Heart left ventricle (tissue), 16 donors: Measurements from ENCODE around the gene ZNF511. TPM values are rescaled to one million over a fixed set of nuclear protein-coding genes. Genes with fewer than 3 reads are reported as not detected.

Experiments used
- ATAC-seq, 4 donors: fragments of 200-7000 bp; cut with Tn5 transposase; one replicate each; pipeline ENCODE4 v1.9.1; 2020 to 2022; ENCODE audit warnings: moderate library complexity in 4 of 4, mild to moderate bottlenecking in 3 of 4, moderate number of reproducible peaks in 1 of 4
- DNase-seq, 5 donors: peaks; one replicate each; pipeline ENCODE4 v3.0.0-alpha.2; 2020
- H3K27ac ChIP-seq, 12 donors: fragments of 200-600 bp; sonication (generic) in 4 of 12; one replicate each; pipeline versions ENCODE4 v1.5.0 to v1.8.0; 2016 to 2022; ENCODE audit warnings: mild to moderate bottlenecking in 2 of 12
- H3K27me3 ChIP-seq, 9 donors: fragments of 200-600 bp; sonication (generic) in 2 of 9; one replicate each; pipeline versions ENCODE4 v1.5.1 to v1.8.0; 2016 to 2022; ENCODE audit warnings: mild to moderate bottlenecking in 3 of 9
- H3K36me3 ChIP-seq, 9 donors: fragments of 200-600 bp; sonication (generic) in 2 of 9; one replicate each; pipeline versions ENCODE4 v1.5.0 to v1.8.0; 2018 to 2022; ENCODE audit warnings: mild to moderate bottlenecking in 2 of 9
- H3K4me1 ChIP-seq, 12 donors: fragments of 200-600 bp; sonication (generic) in 4 of 12; one replicate each; pipeline versions ENCODE4 v1.5.0 to v1.8.0; 2016 to 2022; ENCODE audit warnings: mild to moderate bottlenecking in 3 of 12
- H3K4me3 ChIP-seq, 12 donors: fragments of 200-600 bp; sonication (generic) in 4 of 12; one replicate each; pipeline versions ENCODE4 v1.5.0 to v1.8.0; 2017 to 2022; ENCODE audit warnings: mild to moderate bottlenecking in 9 of 12, moderate library complexity in 4 of 12
- H3K9me3 ChIP-seq, 12 donors: fragments of 200-600 bp; sonication (generic) in 4 of 12; one replicate each; pipeline versions ENCODE4 v1.5.0 to v1.8.0; 2016 to 2022; ENCODE audit warnings: mild to moderate bottlenecking in 1 of 12
- CTCF ChIP-seq, 12 donors: fragments of 200-600 bp; sonication (generic) in 4 of 12; IDR thresholded peaks; one replicate each; pipeline versions ENCODE4 v1.5.0 to v1.8.0; 2018 to 2022; ENCODE audit warnings: antibody characterized with exemption in 12 of 12, mild to moderate bottlenecking in 5 of 12
- POLR2A ChIP-seq, 2 donors: fragments of 450-650 bp; IDR thresholded peaks; one replicate each; pipeline ENCODE4 v1.6.1; 2017; ENCODE audit warnings: antibody characterized with exemption in 2 of 2, mild to moderate bottlenecking in 2 of 2, moderate library complexity in 2 of 2
- WGBS, 4 donors: extraction: QIAGEN DNeasy Blood & Tissue Kit in 2 of 4; methylation state at CpG; one replicate each; pipeline versions ENCODE4 v1.1.5 to v1.1.7; 2013 to 2018; 5-methylcytosine and 5-hydroxymethylcytosine counted together
- intact Hi-C, 10 donors: fragments of 100-400 bp; cut with DNase I; formaldehyde crosslinking; loops; one replicate each; pipeline versions ENCODE4 v1.11.1 to v1.14.2; 2022
- polyA plus RNA-seq, 2 donors: library from polyadenylated mRNA; stranded (reverse); fragments of 200-250 nt; gene quantifications; one replicate each; pipeline ENCODE4 v1.2.3, GENCODE V29; 2013
- total RNA-seq, 9 donors: library from RNA; depleted of rRNA in 2 of 9; stranded (reverse); fragments of >200 nt in 2 of 9; fragmentation: NEBNext Ultra II Directional in 3 of 9; extraction: Animal tissue kit (Norgen Biotek cat#: 25700) in 3 of 9; gene quantifications; one replicate each; pipeline versions ENCODE4 v1.1.0 to v1.2.4, GENCODE V29; 2016 to 2023
- donor health status: ischemic (EF 13 %, LVEDD 7.1; RV severe dilation, severe dysfunction).
- donor health status: healthy with polysubstance abuse.
- donor health status: DM: no; HTN: yes; CAD: no.
- donor health status: DM: no; HTN: no; CAD: no.
- donor health status: ischemic (EF 25% LVEDD 6.9; RV normal size, moderate dysfunction).
- donor health status: ischemic (EF 25% LVEDD 5.7; RV mildly dilated, moderate dysfunction).
- donor health status: healthy.
- donor health status: DM: yes; HTN: yes; CAD: no.
- donor health status: ischemic (EF 35%, LVEDD 5.7; RV mildly dilated, moderate dysfunction).
- donor health status: nonischemic (EF 11% LVEDD 7.7; RV severe dilation, severe dysfunction).
- donor health status: DM: yes; HTN: yes; CAD: no.
- donor health status: PGD.
- donor health status: ischemic (EF 29% LVEDD 5.4; RV normal size, mild dysfunction).
- donor health status: nonischemic (EF 23%, LVEDD 6.1; RV moderate dilation, normal function).

Gene ZNF511
- total and polyA plus RNA-seq, 11 donors = 34.5 to 80.4 (median 41.8) TPM

GRCh38 chr10:133281628-133282372, 26.9 kb upstream of the ZNF511 start:
- no peak for ATAC-seq
- Histone ChIP-seq H3K27ac (no peak overlapping the region), H3K36me3 (peaks cover 6 to 85% (median 71%) of the 10 kb centered on the region in 9 donors), H3K27me3 (peaks cover 0 to 6% (median under 1%) of the 10 kb centered on the region in 9 donors), H3K9me3 (no peaks in the 10 kb centered on the region), H3K4me1 (peaks cover 0 to 38% (median 2%) of the 10 kb centered on the region in 12 donors), H3K4me3 (no peak overlapping the region)
- intact Hi-C loops = no loop called here
- no peak for DNase-seq
- TF ChIP-seq POLR2A (IDR thresholded peaks at IDR 0.05) (no peak), CTCF (IDR thresholded peaks at IDR 0.05) (no peak)
- WGBS, 4 donors = 89 to 93% (median 92%) methylated on average over 34 to 38 of the region's 38 CpGs

GRCh38 chr10:133282846-133283390, 25.8 kb upstream of the ZNF511 start:
- DNase-seq (no peak), ATAC-seq (no peak)
- Histone ChIP-seq H3K27me3 (no peaks in the 10 kb centered on the region), H3K4me1 (peaks cover 0 to 27% (median 0%) of the 10 kb centered on the region in 12 donors), H3K4me3 (no peak overlapping the region), H3K36me3 (peaks cover 6 to 96% (median 82%) of the 10 kb centered on the region in 9 donors), H3K9me3 (no peaks in the 10 kb centered on the region), H3K27ac (no peak overlapping the region)
- TF ChIP-seq CTCF (IDR thresholded peaks at IDR 0.05) = no peak
- no peak for TF ChIP-seq POLR2A (IDR thresholded peaks at IDR 0.05)
- 92 to 94% (median 93%) methylated on average over 23 to 24 of the region's 24 CpGs for WGBS, 4 donors
- intact Hi-C loops = no loop called here

- TF ChIP-seq POLR2A (IDR thresholded peaks at IDR 0.05) = no peak
- TF ChIP-seq CTCF (IDR thresholded peaks at IDR 0.05) = no peak
- intact Hi-C loops = no loop called here
- no peaks in the 10 kb centered on the region for H3K9me3 ChIP-seq
- H3K36me3 ChIP-seq = peaks cover 6 to 99% (median 92%) of the 10 kb centered on the region in 9 donors
- no peaks in the 10 kb centered on the region for H3K27me3 ChIP-seq
- no peak overlapping the region for H3K4me3 ChIP-seq
- peaks cover 0 to 17% (median 0%) of the 10 kb centered on the region in 12 donors for H3K4me1 ChIP-seq
- no peak overlapping the region for H3K27ac ChIP-seq
- ATAC-seq (no peak), DNase-seq (no peak)
- WGBS, 4 donors = 91 to 96% (median 95%) methylated on average over 24 of the region's 24 CpGs
These were observed 24.8 kb upstream of the ZNF511 start for GRCh38 chr10:133283931-133284330.

- no peak overlapping the region for H3K27ac ChIP-seq
- no peaks in the 10 kb centered on the region for H3K9me3 ChIP-seq
- H3K36me3 ChIP-seq = peaks cover 6 to 99% (median 93%) of the 10 kb centered on the region in 9 donors
- DNase-seq (no peak), ATAC-seq (no peak)
- intact Hi-C loops = no loop called here
- H3K4me1 ChIP-seq = peaks cover 0 to 4% (median 0%) of the 10 kb centered on the region in 12 donors
- no peak overlapping the region for H3K4me3 ChIP-seq
- no peaks in the 10 kb centered on the region for H3K27me3 ChIP-seq
- WGBS, 4 donors = 93 to 97% (median 96%) methylated on average over 29 to 36 of the region's 36 CpGs
- TF ChIP-seq CTCF (IDR thresholded peaks at IDR 0.05) (no peak), POLR2A (IDR thresholded peaks at IDR 0.05) (no peak)
These were observed 23.5 kb upstream of the ZNF511 start for GRCh38 chr10:133285217-133285616.
